AG09309 (cell line): ENCODE measurements around the gene NDUFA7.

Experiments used
- DNase-seq: peaks from one replicate; pipeline ENCODE4 v3.0.0-alpha.2; 2010; ENCODE audit warnings: low read depth
- H3K4me3 ChIP-seq: 2 replicates; pipeline ENCODE4 v1.5.1; 2011; ENCODE audit warnings: mild to moderate bottlenecking, low read depth, low read length, moderate library complexity; ENCODE audit not compliant: control insufficient read depth
- CTCF ChIP-seq: IDR thresholded peaks from 2 replicates; pipeline ENCODE4 v1.5.1; 2011; ENCODE audit warnings: mild to moderate bottlenecking, low read depth, low read length, inconsistent platforms; ENCODE audit not compliant: insufficient read depth, control insufficient read depth; ENCODE audit errors: missing control alignments

NDUFA7 gene

GRCh38 chr19:8334458-8335342 lies 13.5 kb upstream of the NDUFA7 start:
- no peak for TF ChIP-seq CTCF
- no peak for DNase-seq
- H3K4me3 ChIP-seq: no peak overlapping the region; the same call in 1 of the 2 replicates

GRCh38 chr19:8333767-8334457 lies 12.7 kb upstream of the NDUFA7 start:
- TF ChIP-seq CTCF: no peak
- no peak overlapping the region for H3K4me3 ChIP-seq
- DNase-seq: no peak

GRCh38 chr19:8332976-8333766 lies 12.0 kb upstream of the NDUFA7 start:
- DNase-seq: no peak
- no peak overlapping the region for H3K4me3 ChIP-seq
- no peak for TF ChIP-seq CTCF

GRCh38 chr19:8331263-8331845 lies 10.2 kb upstream of the NDUFA7 start:
- no peak for DNase-seq
- TF ChIP-seq CTCF: no peak
- no peak overlapping the region for H3K4me3 ChIP-seq

GRCh38 chr19:8329996-8330395 lies 8.8 kb upstream of the NDUFA7 start:
- TF ChIP-seq CTCF: no peak
- no peak overlapping the region for H3K4me3 ChIP-seq
- no peak for DNase-seq

- no peak for DNase-seq
- TF ChIP-seq CTCF: no peak
- H3K4me3 ChIP-seq: no peak overlapping the region
These were observed 4.3 kb upstream of the NDUFA7 start for GRCh38 chr19:8325454-8325853.
